ENCODE data around the gene PPP1R27. TPM values are rescaled to one million over a fixed set of nuclear protein-coding genes. Genes with fewer than 3 reads are reported as not detected.
A peak's percentile ranks its signal among the peaks of the same experiment; 100 is the strongest.

Gene PPP1R27
- polyA plus RNA-seq (ENCODE audit: insufficient read length in 12 of 12) = 10 to 100 TPM in 11 of 12 donors, not detected in 1; 10.9 to 61.9 (median 26.1) TPM
- long read RNA-seq, donor 1 = 0 reads
- long read RNA-seq, donor 2, transcript PPP1R27-201 (3 exons, 782 nt) = major isoform, 46 of 46 reads
- long read RNA-seq, donor 2, partial matches to known transcripts = 0 of 46 reads
- long read RNA-seq, donor 2, other reads (novel, unspliced or antisense) = 0 of 46 reads
- long read RNA-seq, donor 3, transcript PPP1R27-201 (3 exons, 782 nt) = major isoform, 12 of 12 reads
- long read RNA-seq, donor 3, partial matches to known transcripts = 0 of 12 reads
- long read RNA-seq, donor 3, other reads (novel, unspliced or antisense) = 0 of 12 reads
- long read RNA-seq, donor 4, transcript PPP1R27-201 (3 exons, 782 nt) = major isoform, 15 of 16 reads
- long read RNA-seq, donor 4, partial matches to known transcripts = 0 of 16 reads
- long read RNA-seq, donor 4, other reads (novel, unspliced or antisense) = 0 of 16 reads
- long read RNA-seq, donor 5, transcript PPP1R27-201 (3 exons, 782 nt) = major isoform, 111 of 114 reads
- long read RNA-seq, donor 5, partial matches to known transcripts = 0 of 114 reads
- long read RNA-seq, donor 5, other reads (novel, unspliced or antisense) = 0 of 114 reads
- long read RNA-seq, donor 6, transcript PPP1R27-201 (3 exons, 782 nt) = major isoform, 14 of 17 reads
- long read RNA-seq, donor 6, partial matches to known transcripts = 0 of 17 reads
- long read RNA-seq, donor 6, other reads (novel, unspliced or antisense) = 0 of 17 reads
- long read RNA-seq, donor 7, transcript PPP1R27-201 (3 exons, 782 nt) = major isoform, 11 of 14 reads
- long read RNA-seq, donor 7, partial matches to known transcripts = 0 of 14 reads
- long read RNA-seq, donor 7, other reads (novel, unspliced or antisense) = 0 of 14 reads
- long read RNA-seq, donor 8, transcript PPP1R27-202 (2 exons, 1,443 nt) = minor isoform, 9 of 91 reads
- long read RNA-seq, donor 8, transcript PPP1R27-201 (3 exons, 782 nt) = major isoform, 82 of 91 reads
- long read RNA-seq, donor 8, partial matches to known transcripts = 0 of 91 reads
- long read RNA-seq, donor 8, other reads (novel, unspliced or antisense) = 0 of 91 reads
- long read RNA-seq, donor 9, transcript PPP1R27-201 (3 exons, 782 nt) = major isoform, 14 of 14 reads
- long read RNA-seq, donor 9, partial matches to known transcripts = 0 of 14 reads
- long read RNA-seq, donor 9, other reads (novel, unspliced or antisense) = 0 of 14 reads
- long read RNA-seq, donor 10, transcript PPP1R27-201 (3 exons, 782 nt) = major isoform, 36 of 38 reads
- long read RNA-seq, donor 10, partial matches to known transcripts = 0 of 38 reads
- long read RNA-seq, donor 10, other reads (novel, unspliced or antisense) = 0 of 38 reads
- long read RNA-seq, donor 11, transcript PPP1R27-201 (3 exons, 782 nt) = major isoform, 12 of 12 reads
- long read RNA-seq, donor 11, partial matches to known transcripts = 0 of 12 reads
- long read RNA-seq, donor 11, other reads (novel, unspliced or antisense) = 0 of 12 reads

DNA sequence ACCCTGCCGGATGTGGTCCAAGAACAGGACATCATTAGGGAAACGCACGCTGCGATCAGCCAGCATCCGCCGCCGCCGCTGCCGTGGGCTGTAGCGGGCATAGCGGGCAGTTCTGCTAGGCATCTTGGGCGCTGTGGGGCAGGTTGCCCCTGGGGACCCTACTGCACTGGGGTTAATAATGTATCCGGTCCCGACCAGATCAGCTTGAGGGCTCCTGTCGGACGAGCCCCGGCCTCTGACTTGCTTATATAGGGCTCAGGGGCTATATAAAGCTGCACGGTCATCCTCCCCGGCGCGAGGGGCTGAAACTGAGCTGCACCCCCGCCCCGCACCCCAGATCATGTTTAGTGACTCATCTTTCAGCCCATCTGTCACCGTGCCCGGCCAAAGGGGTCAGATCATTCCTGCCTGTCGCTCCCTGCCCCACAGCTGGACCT is at the start of gene PPP1R27:
TSS of gene PPP1R27 (minus strand) at position 220 of the 437 bp plus-strand sequence. CDS start at position 123, 97 bp downstream.
- no peak for DNase-seq

GRCh38 chr17:81884520-81884919 is 49.7 kb upstream of the PPP1R27 start:
- no peak for DNase-seq

- no peak for DNase-seq
Measured at GRCh38 chr17:81879121-81879520, 44.3 kb upstream of the PPP1R27 start.

- no peak for DNase-seq
Measured at GRCh38 chr17:81878294-81878693, 43.4 kb upstream of the PPP1R27 start.

GRCh38 chr17:81877569-81877968 is 42.7 kb upstream of the PPP1R27 start:
- DNase-seq = no peak

DNA sequence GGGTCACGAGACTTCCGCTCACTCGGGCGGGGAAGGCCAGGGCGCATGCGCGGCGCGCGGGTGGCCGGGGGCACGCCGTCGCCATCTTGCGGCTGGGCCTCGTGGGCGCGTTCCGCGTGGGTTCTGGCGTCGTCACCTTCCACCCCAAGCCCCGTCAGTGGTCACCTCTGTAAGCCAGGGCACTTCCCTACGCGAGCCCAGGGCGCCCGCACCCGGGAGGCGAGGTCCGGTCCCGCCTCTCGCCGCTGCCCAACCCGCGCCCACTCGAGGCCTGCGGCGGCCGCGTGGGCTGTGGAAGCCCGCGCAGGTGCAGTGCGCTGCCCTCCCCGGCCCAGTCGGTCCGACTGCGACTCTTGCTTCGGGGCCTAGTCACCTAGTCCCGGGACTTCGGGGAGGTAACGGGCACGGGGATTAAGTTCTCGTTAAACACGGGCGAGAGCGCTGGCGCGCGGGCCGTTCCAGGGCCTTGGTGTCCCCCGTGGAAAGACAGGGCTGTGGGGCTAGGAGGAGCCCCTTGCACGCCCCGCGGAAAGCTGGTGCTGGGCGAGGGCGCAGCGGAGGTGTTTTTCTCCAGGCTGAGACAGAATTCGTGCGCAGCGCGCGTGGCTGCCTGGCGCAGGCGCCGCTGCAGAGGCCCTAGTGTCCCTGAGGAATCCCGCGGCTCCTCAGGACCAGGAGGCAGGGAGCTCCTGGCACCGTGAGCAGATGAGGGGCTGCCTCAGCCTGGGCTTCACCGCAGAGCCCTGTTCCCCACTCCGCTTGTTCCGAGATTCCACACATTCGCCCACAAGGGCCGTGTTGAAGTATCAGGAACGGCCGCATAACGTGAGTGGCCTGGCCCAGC is 36.8 kb upstream of the PPP1R27 start:
- DNase-seq = peak; percentile 92

GRCh38 chr17:81870981-81871386 is 36.1 kb upstream of the PPP1R27 start, which contains the start of gene ARHGDIA:
Gene ARHGDIA (minus strand): TSS chr17:81871337. CDS start chr17:81869930, 1,407 bp downstream.
- DNase-seq = no peak

- DNase-seq = no peak
Measured at GRCh38 chr17:81870131-81870980, 35.5 kb upstream of the PPP1R27 start.

GRCh38 chr17:81869221-81870130 is 34.6 kb upstream of the PPP1R27 start:
- no peak for DNase-seq

DNA sequence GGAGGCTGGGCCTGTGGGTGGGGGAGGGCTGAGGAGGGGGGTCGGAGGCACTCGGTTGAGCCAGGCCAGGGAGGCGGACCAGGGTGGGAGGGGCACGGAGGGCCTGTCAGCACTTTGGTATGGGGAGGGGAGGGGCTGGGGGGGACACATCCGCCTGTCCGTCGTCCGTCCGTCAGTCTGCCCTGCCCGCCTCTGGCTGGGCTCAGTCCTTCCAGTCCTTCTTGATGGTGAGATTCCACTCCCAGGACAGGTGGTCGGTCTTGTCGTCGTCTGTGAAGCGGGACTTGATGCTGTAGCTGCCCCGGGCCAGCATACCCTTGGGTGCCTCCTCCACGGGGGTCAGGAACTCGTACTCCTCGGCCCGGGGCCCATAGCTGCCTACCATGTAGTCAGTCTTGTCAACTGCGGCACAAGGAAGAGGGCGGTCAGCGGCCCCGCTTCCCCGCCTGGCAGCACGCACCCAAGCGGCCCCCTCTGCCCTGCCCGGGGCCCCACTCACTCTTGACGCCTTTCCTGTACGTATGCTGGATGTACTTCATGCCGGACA is 33.9 kb upstream of the PPP1R27 start:
- no peak for DNase-seq

DNA sequence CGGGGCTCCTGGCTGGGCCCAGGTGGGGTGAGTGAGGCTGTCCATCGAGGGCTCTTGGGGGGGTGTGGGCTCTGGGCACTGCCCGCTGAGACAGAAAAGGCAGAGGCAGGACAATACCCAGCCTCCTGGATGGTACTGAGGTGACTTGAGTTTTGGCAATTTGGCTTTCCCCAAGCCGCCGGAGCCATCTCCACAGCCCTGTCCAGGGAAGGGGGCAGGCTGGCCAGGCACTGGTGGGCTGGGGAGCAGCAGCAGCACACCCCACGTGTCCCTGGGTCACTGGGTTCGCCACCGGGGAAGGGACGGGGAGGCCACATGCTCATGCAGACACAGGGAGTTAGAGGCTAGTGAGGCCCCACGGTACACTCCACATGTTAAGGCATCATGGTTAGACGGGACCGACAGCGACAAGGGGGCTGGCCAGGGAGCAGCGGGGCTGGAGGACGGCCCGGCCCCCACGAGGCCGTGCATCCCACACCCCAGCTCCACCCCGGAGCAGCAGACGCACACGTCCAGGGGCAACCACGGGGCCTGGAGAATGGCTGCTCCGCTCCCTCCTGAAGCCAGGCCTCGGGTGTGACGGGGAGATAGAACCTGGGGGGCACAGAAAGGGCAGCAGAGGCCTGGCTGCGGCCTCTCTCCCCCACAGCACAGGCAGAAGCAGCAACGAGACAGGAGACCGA is 33.3 kb upstream of the PPP1R27 start:
- no peak for DNase-seq

- no peak for DNase-seq
Measured at GRCh38 chr17:81867170-81867990, 32.5 kb upstream of the PPP1R27 start.

DNA sequence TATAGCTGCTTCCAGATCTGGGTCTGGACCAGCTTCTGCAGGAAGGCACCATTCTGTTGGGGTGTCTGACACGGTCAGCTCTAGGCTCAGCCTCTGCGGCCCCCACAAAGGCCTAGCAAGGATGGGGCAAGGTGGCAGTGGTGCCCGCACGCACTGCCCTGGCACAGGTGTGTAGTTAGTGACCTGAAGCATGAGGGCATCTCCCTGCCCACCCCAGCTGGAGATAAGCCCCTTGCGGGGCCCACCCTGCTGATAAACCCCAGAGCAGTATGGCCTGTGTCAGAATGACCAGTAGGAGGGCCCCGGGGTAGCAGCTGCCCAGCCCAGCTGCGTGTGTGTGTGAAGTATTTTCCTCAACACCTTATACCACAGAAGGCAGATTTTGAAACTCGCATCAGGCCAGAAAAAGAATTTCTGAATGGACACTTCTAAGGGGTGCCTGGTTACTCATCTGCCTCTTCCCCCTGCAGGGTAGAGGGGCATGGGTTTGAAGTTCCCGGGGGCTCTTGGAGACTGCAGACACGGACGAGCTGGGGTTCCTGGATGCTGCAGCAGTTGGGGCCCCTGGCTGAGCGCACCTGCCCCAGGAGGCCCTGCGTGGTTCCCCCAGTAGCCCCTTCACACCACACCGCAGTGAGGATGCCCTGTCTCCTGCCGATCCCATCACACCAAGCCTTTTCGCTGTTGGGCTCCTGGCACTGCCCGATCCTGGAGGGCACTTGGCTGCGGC is 31.8 kb upstream of the PPP1R27 start:
- no peak for DNase-seq

- no peak for DNase-seq
Measured at GRCh38 chr17:81865733-81866439, 31.0 kb upstream of the PPP1R27 start.

- DNase-seq = no peak
Measured at GRCh38 chr17:81865358-81865732, 30.5 kb upstream of the PPP1R27 start.
